Stimulated activated naive CD8-positive, alpha-beta T cell treated with anti-CD3 and anti-CD28 coated beads, Interleukin-15, Interleukin-2, amounts not matched to agents 100 U/mL and 50 U/mL, for 24 hours (primary cell): Measurements from ENCODE around the gene EPB41L4A.
"Not testable (repeated sequence)": the region's sequence is repeated elsewhere in the genome, so short reads cannot be mapped to it uniquely, and the experiment has no call there.

Source experiments
- ATAC-seq: fragments of 150-1000 bp; cut with Tn5 transposase; one replicate; pipeline ENCODE4 v1.10.0; 2021
- DNase-seq: peaks from one replicate; pipeline ENCODE4 v3.0.0; 2021

Gene EPB41L4A

GRCh38 chr5:112250551-112250950 lies 168.5 kb downstream of the EPB41L4A start:
- no peak for ATAC-seq

GRCh38 chr5:112248623-112249022 lies 170.5 kb downstream of the EPB41L4A start:
- ATAC-seq (no peak), DNase-seq (no peak)

More at GRCh38 chr5:112250551-112250950, 168.5 kb downstream of the EPB41L4A start:
- no peak for DNase-seq

GRCh38 chr5:112247960-112248359 lies 171.1 kb downstream of the EPB41L4A start:
- DNase-seq (no peak), ATAC-seq (no peak)

- ATAC-seq (no peak), DNase-seq (no peak)
These were observed 173.4 kb downstream of the EPB41L4A start for GRCh38 chr5:112245656-112246055.

- DNase-seq (no peak), ATAC-seq (no peak)
These were observed 179.1 kb downstream of the EPB41L4A start for GRCh38 chr5:112239996-112240395.

GRCh38 chr5:112238473-112238872 lies 180.6 kb downstream of the EPB41L4A start:
- ATAC-seq (no peak), DNase-seq (no peak)

GRCh38 chr5:112237456-112237855 lies 181.6 kb downstream of the EPB41L4A start:
- DNase-seq, result no peak
- ATAC-seq, result no peak

GRCh38 chr5:112234000-112234399 lies 185.1 kb downstream of the EPB41L4A start:
- ATAC-seq (no peak), DNase-seq (no peak)

- DNase-seq, result no peak
These were observed 186.4 kb downstream of the EPB41L4A start for GRCh38 chr5:112232667-112233066.

GRCh38 chr5:112230606-112231005 lies 188.5 kb downstream of the EPB41L4A start:
- DNase-seq (no peak), ATAC-seq (no peak)

More at GRCh38 chr5:112232667-112233066, 186.4 kb downstream of the EPB41L4A start:
- no peak for ATAC-seq

GRCh38 chr5:112228667-112229066 lies 190.4 kb downstream of the EPB41L4A start:
- no peak for ATAC-seq

GRCh38 chr5:112227911-112228631 lies 191.0 kb downstream of the EPB41L4A start:
- no peak for ATAC-seq

More at GRCh38 chr5:112228667-112229066, 190.4 kb downstream of the EPB41L4A start:
- DNase-seq, result no peak

GRCh38 chr5:112226215-112226614 lies 192.9 kb downstream of the EPB41L4A start:
- no peak for DNase-seq
- no peak for ATAC-seq

More at GRCh38 chr5:112227911-112228631, 191.0 kb downstream of the EPB41L4A start:
- no peak for DNase-seq

- DNase-seq, ATAC-seq: not testable (repeated sequence)
These were observed 196.1 kb downstream of the EPB41L4A start for GRCh38 chr5:112222997-112223396.

GRCh38 chr5:112221128-112221527 lies 197.9 kb downstream of the EPB41L4A start:
- no peak for ATAC-seq
- no peak for DNase-seq

GRCh38 chr5:112219000-112219399 lies 200.1 kb downstream of the EPB41L4A start:
- DNase-seq (no peak), ATAC-seq (no peak)

GRCh38 chr5:112217843-112218579 lies 201.1 kb downstream of the EPB41L4A start:
- ATAC-seq (no peak), DNase-seq (no peak)

- ATAC-seq, result no peak
- DNase-seq, result no peak
These were observed 202.9 kb downstream of the EPB41L4A start for GRCh38 chr5:112216140-112216539.

- DNase-seq (no peak), ATAC-seq (no peak)
These were observed 208.6 kb downstream of the EPB41L4A start for GRCh38 chr5:112210430-112211005.

- no peak for DNase-seq
- no peak for ATAC-seq
These were observed 210.1 kb downstream of the EPB41L4A start for GRCh38 chr5:112208699-112209615.

GRCh38 chr5:112208195-112208594 lies 210.9 kb downstream of the EPB41L4A start:
- ATAC-seq, DNase-seq: not testable (repeated sequence)

- DNase-seq (no peak), ATAC-seq (no peak)
These were observed 213.2 kb downstream of the EPB41L4A start for GRCh38 chr5:112205846-112206245.
